PFSK-1 (cell line): ENCODE data around the gene SAP30.

Experiments used
- FOXP2 ChIP-seq: optimal IDR thresholded peaks from 2 replicates; pipeline ENCODE3; 2011; ENCODE audit warnings: borderline replicate concordance, control low read depth, inconsistent platforms; ENCODE audit not compliant: insufficient read depth; ENCODE audit errors: extremely low read length, extremely low read depth
- POLR2AphosphoS5 ChIP-seq: IDR thresholded peaks from 2 replicates; pipeline ENCODE4 v1.6.1; 2012; ENCODE audit warnings: low read depth, mild to moderate bottlenecking, control low read depth, low read length, moderate library complexity
- SIN3A ChIP-seq: IDR thresholded peaks from 2 replicates; pipeline ENCODE4 v1.6.1; 2012; ENCODE audit warnings: mild to moderate bottlenecking, low read length, moderate library complexity, borderline replicate concordance; ENCODE audit not compliant: insufficient read depth
- TAF1 ChIP-seq: IDR thresholded peaks from 2 replicates; pipeline ENCODE4 v1.6.1; 2012; ENCODE audit warnings: low read length, control low read depth, borderline replicate concordance; ENCODE audit not compliant: insufficient read depth
- TF ChIP-seq, protein P1 (sequence below), 2 experiments: IDR thresholded peaks; 2 replicates each; pipeline versions ENCODE4 v1.6.1 to v1.8.0; 2011 to 2012; ENCODE audit warnings: low read depth in 2 of 2, low read length in 2 of 2, control low read depth in 1 of 2, inconsistent platforms in 1 of 2, mild to moderate bottlenecking in 1 of 2, moderate library complexity in 1 of 2; ENCODE audit not compliant: insufficient read depth in 1 of 2

The SAP30 gene

DNA sequence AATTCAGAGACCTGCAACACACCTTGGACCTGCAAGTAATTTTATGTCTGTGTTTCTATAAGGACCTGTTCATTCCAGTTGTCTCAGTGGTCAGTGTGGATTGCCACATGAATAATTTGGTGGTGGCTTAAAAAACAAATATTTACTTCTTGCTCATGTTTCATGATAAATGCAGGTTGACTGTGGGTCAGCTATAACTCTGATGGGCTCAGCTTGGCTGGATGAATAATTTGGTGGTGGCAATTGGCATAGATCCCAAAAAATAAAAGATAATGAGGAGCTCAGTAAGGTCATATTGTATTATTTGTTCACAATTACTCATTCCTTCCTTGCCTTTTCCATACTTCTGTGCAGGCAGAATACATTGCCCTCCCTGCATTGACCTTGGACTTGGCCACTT lies 47.1 kb downstream of the SAP30 start:
- TF ChIP-seq SIN3A (no peak), FOXP2 (no peak), POLR2AphosphoS5 (no peak), TAF1 (no peak)
- TF ChIP-seq, protein P1, sequence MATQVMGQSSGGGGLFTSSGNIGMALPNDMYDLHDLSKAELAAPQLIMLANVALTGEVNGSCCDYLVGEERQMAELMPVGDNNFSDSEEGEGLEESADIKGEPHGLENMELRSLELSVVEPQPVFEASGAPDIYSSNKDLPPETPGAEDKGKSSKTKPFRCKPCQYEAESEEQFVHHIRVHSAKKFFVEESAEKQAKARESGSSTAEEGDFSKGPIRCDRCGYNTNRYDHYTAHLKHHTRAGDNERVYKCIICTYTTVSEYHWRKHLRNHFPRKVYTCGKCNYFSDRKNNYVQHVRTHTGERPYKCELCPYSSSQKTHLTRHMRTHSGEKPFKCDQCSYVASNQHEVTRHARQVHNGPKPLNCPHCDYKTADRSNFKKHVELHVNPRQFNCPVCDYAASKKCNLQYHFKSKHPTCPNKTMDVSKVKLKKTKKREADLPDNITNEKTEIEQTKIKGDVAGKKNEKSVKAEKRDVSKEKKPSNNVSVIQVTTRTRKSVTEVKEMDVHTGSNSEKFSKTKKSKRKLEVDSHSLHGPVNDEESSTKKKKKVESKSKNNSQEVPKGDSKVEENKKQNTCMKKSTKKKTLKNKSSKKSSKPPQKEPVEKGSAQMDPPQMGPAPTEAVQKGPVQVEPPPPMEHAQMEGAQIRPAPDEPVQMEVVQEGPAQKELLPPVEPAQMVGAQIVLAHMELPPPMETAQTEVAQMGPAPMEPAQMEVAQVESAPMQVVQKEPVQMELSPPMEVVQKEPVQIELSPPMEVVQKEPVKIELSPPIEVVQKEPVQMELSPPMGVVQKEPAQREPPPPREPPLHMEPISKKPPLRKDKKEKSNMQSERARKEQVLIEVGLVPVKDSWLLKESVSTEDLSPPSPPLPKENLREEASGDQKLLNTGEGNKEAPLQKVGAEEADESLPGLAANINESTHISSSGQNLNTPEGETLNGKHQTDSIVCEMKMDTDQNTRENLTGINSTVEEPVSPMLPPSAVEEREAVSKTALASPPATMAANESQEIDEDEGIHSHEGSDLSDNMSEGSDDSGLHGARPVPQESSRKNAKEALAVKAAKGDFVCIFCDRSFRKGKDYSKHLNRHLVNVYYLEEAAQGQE (IDR thresholded peaks at IDR 0.05; ENCODE audit: insufficient read depth in 1 of 2, low read depth in 2 of 2, low read length in 2 of 2) = no peak

DNA sequence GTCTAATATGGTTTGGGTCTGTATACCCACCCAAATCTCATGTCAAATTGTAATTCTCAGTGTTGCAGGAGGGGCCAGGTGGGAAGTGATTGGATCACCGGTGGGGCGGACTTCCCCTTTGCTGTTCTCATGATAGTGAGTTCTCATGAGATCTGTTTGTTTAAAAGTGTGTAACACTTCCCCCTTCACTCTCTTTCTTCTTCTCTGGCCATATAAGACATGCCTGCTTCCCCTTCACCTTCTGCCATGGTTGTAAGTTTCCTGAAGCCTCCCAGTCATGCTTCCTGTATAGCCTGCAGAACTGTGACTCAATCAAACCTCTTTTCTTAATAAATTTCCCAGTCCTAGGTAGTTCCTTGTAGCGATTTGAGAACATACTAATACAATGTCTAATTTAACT lies 47.9 kb downstream of the SAP30 start:
- TF ChIP-seq, protein P1 (IDR thresholded peaks at IDR 0.05; ENCODE audit: insufficient read depth in 1 of 2, low read depth in 2 of 2, low read length in 2 of 2) = no peak
- TF ChIP-seq FOXP2 (no peak), POLR2AphosphoS5 (no peak), SIN3A (no peak), TAF1 (no peak)

DNA sequence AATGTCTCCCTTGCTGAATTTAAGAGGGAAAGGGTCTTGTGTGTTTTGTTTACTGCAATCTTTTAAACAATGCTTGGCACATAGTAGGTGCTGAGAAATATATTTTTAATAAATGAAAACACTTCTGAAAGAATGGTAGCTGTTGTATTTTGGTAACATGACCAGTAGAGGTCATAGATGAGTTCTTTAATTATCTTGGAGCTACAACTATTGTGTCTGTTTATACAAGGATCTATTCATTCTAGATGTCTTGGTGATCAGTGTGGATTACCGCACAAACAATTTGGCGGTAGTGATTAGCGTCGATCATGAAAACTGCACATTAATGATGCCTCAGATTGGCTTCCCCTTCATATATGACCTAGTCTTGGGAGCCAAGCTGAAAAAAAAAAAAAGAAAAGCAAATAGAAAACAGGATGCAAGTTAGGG lies 49.6 kb downstream of the SAP30 start:
- no peak for TF ChIP-seq SIN3A
- TF ChIP-seq, protein P1 (IDR thresholded peaks at IDR 0.05; ENCODE audit: insufficient read depth in 1 of 2, low read depth in 2 of 2, low read length in 2 of 2) = no peak
- no peak for TF ChIP-seq FOXP2
- TF ChIP-seq TAF1 = no peak
- TF ChIP-seq POLR2AphosphoS5 = no peak

DNA sequence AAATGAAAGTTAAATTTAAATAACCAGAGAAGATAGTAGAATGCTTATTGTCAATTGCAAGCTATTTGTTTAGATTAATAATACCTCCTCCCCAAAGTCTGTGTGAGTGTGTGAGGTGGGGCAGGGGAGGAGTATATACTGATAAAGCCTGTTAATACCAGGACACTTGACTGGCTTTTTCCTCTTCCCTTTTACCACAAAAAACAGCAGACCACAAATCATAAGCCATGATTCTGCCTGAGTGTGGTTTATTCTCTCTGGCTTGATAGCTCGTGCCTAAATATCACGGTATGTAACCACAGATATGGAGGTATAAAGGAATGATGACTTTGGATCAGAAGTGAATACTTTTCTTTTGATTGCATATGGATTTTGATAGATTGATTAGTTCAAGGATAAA lies 50.0 kb downstream of the SAP30 start:
- TF ChIP-seq POLR2AphosphoS5 (no peak), TAF1 (no peak), SIN3A (no peak), FOXP2 (no peak)
- TF ChIP-seq, protein P1 (IDR thresholded peaks at IDR 0.05; ENCODE audit: insufficient read depth in 1 of 2, low read depth in 2 of 2, low read length in 2 of 2) = no peak
